Activated T-helper 1 cell treated with Interleukin-2 at 50 U/mL for 16 hours (primary cell): Measurements from ENCODE around the gene CERS4.
"Not testable (repeated sequence)": the region's sequence is repeated elsewhere in the genome, so short reads cannot be mapped to it uniquely, and the experiment has no call there.

Source experiments
- DNase-seq: peaks from one replicate; pipeline ENCODE4 v3.0.0-alpha.2; 2020; ENCODE audit warnings: low read depth

The CERS4 gene

GRCh38 chr19:8208922-8209461, at the start of gene CERS4:
Gene CERS4, plus strand, starts transcription at chr19:8209370. Its CDS starts 41,707 bp downstream, at chr19:8251077.
- DNase-seq, result peak; percentile 62

- no peak for DNase-seq
Measured at GRCh38 chr19:8161135-8161646, 48.0 kb upstream of the CERS4 start.

- DNase-seq, result no peak
Measured at GRCh38 chr19:8163759-8164158, 45.4 kb upstream of the CERS4 start.

- no peak for DNase-seq
Measured at GRCh38 chr19:8167985-8168384, 41.2 kb upstream of the CERS4 start.

GRCh38 chr19:8168537-8168936, 40.6 kb upstream of the CERS4 start:
- DNase-seq, result no peak

- no peak for DNase-seq
Measured at GRCh38 chr19:8174706-8175105, 34.5 kb upstream of the CERS4 start.

- DNase-seq, result no peak
Measured at GRCh38 chr19:8180018-8180417, 29.2 kb upstream of the CERS4 start.

- no peak for DNase-seq
Measured at GRCh38 chr19:8184274-8184673, 24.9 kb upstream of the CERS4 start.

GRCh38 chr19:8185343-8186068, 23.7 kb upstream of the CERS4 start:
- no peak for DNase-seq

GRCh38 chr19:8192221-8192820, 16.8 kb upstream of the CERS4 start:
- no peak for DNase-seq

- DNase-seq, result peak; percentile 40
Measured at GRCh38 chr19:8194528-8195267, 14.5 kb upstream of the CERS4 start.

- DNase-seq, result no peak
Measured at GRCh38 chr19:8196271-8196927, 12.8 kb upstream of the CERS4 start.

GRCh38 chr19:8203288-8204120, 5.7 kb upstream of the CERS4 start:
- DNase-seq, result not testable (repeated sequence)

- DNase-seq, result no peak
Measured at GRCh38 chr19:8204961-8205360, 4.2 kb upstream of the CERS4 start.

- no peak for DNase-seq
Measured at GRCh38 chr19:8206147-8207087, 2.8 kb upstream of the CERS4 start.

- not testable (repeated sequence) for DNase-seq
Measured at GRCh38 chr19:8207326-8207725, 1.8 kb upstream of the CERS4 start.

GRCh38 chr19:8208119-8208921, 850 bp upstream of the CERS4 start:
- DNase-seq, result no peak

- DNase-seq, result peak; percentile 72
Measured at GRCh38 chr19:8209462-8210378, 550 bp downstream of the CERS4 start.
